Measurements from ENCODE around the gene NOTO. TPM values are rescaled to one million over a fixed set of nuclear protein-coding genes. Genes with fewer than 3 reads are reported as not detected.
A peak's percentile ranks its signal among the peaks of the same experiment; 100 is the strongest.

Gene NOTO
- total and polyA plus RNA-seq, 10 of the 15 experiments (the other 5 are each of a cell fraction or from before 2014, with no cell fraction given) = not detected

DNA sequence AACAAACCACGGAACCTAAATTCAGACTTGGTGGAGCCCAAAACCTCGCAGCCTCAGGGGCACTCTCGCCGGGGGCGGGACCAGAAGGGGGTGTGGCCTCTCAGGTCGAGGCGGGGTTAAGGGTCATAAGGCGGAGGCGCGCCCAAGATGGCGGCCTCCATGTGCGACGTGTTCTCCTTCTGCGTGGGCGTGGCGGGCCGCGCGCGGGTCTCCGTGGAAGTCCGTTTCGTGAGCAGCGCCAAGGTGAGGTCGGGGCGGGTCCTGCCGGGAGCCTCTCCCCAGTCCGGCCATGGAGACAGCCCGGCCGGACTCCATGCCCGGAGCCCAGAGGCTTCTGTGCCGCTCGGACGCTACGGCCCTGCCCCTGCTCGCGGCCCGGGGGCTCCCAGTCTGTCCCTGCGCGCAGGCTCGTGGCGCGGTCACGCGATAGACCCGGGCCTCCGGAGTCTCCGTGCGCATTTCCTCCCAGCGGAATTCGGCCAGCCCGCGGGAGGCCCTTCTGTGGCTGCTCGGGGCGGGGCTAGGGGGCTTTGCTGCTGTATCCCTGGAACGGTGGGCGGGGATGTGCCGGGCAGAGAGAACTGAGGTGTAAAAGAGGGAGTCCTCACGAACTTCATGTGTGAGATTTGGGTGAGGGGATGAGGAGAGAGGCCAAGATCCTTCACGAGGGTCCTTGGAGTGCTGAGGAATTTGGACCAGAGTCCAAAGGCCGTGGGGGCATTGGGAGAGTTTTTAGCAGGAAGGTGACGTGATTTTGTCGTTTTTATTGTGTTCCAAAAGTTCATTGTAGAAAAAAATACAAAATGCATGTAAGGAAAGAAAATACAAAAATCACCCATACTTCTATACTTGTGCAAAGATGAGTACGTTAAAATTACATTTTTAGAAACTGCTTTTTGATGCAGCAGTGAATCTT lies 12.0 kb downstream of the NOTO start, which contains the start of gene SMYD5 (continued):
- TF ChIP-seq MEF2A (IDR thresholded peaks at IDR 0.05; ENCODE audit: insufficient read depth, low read depth, low read length) (no peak), YBX1 (IDR thresholded peaks at IDR 0.05) (no peak), ZNF274 (IDR thresholded peaks at IDR 0.05; ENCODE audit: insufficient read depth, insufficient read length) (no peak), ASH2L (IDR thresholded peaks at IDR 0.05; ENCODE audit: borderline replicate concordance, low read depth) (peak; percentile 71; the same call in 1 of the 2 replicates), RUNX3 (IDR thresholded peaks at IDR 0.05; ENCODE audit: low read length) (no peak), KLF5 (IDR thresholded peaks at IDR 0.05; ENCODE audit: partially characterized antibody) (peak; percentile 59), SIN3A (IDR thresholded peaks at IDR 0.05; ENCODE audit: low read depth, low read length) (peak; percentile 93), SMARCA5 (IDR thresholded peaks at IDR 0.05) (no peak; the same call in 1 of the 2 replicates), MTA3 (IDR thresholded peaks at IDR 0.05; ENCODE audit: borderline replicate concordance, low read length) (no peak), SREBF1 (IDR thresholded peaks at IDR 0.05; ENCODE audit: low read length) (peak; percentile 66; the same call in 1 of the 2 replicates), POLR2AphosphoS2 (IDR thresholded peaks at IDR 0.05; ENCODE audit: low read depth, low read length) (no peak), POLR2A (IDR thresholded peaks at IDR 0.05; ENCODE audit: low read depth, low read length) (peak; percentile 88), IKZF2 (IDR thresholded peaks at IDR 0.05) (peak; percentile 6 to 49; a peak in 2 of 4 replicates), EZH2 (IDR thresholded peaks at IDR 0.05; ENCODE audit: borderline replicate concordance, control insufficient read depth, low read depth, low read length) (no peak), HDAC6 (IDR thresholded peaks at IDR 0.05; ENCODE audit: unreplicated experiment) (no peak), RBBP5 (conservative IDR thresholded peaks at IDR 0.05) (0 out of 2 replicates have a peak, but pooled peaks have one; percentile 73), TAF1 (IDR thresholded peaks at IDR 0.05; ENCODE audit: borderline replicate concordance, low read depth, low read length) (peak; percentile 68; the same call in 1 of the 2 replicates), SMC3 (IDR thresholded peaks at IDR 0.05; ENCODE audit: borderline replicate concordance, low read length) (no peak)
- TF ChIP-seq, protein P1, sequence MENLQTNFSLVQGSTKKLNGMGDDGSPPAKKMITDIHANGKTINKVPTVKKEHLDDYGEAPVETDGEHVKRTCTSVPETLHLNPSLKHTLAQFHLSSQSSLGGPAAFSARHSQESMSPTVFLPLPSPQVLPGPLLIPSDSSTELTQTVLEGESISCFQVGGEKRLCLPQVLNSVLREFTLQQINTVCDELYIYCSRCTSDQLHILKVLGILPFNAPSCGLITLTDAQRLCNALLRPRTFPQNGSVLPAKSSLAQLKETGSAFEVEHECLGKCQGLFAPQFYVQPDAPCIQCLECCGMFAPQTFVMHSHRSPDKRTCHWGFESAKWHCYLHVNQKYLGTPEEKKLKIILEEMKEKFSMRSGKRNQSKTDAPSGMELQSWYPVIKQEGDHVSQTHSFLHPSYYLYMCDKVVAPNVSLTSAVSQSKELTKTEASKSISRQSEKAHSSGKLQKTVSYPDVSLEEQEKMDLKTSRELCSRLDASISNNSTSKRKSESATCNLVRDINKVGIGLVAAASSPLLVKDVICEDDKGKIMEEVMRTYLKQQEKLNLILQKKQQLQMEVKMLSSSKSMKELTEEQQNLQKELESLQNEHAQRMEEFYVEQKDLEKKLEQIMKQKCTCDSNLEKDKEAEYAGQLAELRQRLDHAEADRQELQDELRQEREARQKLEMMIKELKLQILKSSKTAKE (IDR thresholded peaks at IDR 0.05; ENCODE audit: low read depth, poor library complexity, severe bottlenecking) = no peak
- TF ChIP-seq, protein P2, sequence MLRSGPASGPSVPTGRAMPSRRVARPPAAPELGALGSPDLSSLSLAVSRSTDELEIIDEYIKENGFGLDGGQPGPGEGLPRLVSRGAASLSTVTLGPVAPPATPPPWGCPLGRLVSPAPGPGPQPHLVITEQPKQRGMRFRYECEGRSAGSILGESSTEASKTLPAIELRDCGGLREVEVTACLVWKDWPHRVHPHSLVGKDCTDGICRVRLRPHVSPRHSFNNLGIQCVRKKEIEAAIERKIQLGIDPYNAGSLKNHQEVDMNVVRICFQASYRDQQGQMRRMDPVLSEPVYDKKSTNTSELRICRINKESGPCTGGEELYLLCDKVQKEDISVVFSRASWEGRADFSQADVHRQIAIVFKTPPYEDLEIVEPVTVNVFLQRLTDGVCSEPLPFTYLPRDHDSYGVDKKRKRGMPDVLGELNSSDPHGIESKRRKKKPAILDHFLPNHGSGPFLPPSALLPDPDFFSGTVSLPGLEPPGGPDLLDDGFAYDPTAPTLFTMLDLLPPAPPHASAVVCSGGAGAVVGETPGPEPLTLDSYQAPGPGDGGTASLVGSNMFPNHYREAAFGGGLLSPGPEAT (IDR thresholded peaks at IDR 0.05; ENCODE audit: low read depth) = peak; percentile 46; the same call in 1 of the 2 replicates
- TF ChIP-seq, protein P3, sequence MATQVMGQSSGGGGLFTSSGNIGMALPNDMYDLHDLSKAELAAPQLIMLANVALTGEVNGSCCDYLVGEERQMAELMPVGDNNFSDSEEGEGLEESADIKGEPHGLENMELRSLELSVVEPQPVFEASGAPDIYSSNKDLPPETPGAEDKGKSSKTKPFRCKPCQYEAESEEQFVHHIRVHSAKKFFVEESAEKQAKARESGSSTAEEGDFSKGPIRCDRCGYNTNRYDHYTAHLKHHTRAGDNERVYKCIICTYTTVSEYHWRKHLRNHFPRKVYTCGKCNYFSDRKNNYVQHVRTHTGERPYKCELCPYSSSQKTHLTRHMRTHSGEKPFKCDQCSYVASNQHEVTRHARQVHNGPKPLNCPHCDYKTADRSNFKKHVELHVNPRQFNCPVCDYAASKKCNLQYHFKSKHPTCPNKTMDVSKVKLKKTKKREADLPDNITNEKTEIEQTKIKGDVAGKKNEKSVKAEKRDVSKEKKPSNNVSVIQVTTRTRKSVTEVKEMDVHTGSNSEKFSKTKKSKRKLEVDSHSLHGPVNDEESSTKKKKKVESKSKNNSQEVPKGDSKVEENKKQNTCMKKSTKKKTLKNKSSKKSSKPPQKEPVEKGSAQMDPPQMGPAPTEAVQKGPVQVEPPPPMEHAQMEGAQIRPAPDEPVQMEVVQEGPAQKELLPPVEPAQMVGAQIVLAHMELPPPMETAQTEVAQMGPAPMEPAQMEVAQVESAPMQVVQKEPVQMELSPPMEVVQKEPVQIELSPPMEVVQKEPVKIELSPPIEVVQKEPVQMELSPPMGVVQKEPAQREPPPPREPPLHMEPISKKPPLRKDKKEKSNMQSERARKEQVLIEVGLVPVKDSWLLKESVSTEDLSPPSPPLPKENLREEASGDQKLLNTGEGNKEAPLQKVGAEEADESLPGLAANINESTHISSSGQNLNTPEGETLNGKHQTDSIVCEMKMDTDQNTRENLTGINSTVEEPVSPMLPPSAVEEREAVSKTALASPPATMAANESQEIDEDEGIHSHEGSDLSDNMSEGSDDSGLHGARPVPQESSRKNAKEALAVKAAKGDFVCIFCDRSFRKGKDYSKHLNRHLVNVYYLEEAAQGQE (IDR thresholded peaks at IDR 0.05; ENCODE audit: low read depth, low read length) = no peak
- TF ChIP-seq, protein P4, sequence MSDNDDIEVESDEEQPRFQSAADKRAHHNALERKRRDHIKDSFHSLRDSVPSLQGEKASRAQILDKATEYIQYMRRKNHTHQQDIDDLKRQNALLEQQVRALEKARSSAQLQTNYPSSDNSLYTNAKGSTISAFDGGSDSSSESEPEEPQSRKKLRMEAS (IDR thresholded peaks at IDR 0.05; ENCODE audit: low read depth, low read length) = peak; percentile 95

All from GM12878 (cell line).